Hematopoietic multipotent progenitor cell treated with erythropoietin and hydrocortisone succinate and interleukin-3 and kit ligand, for 17 days (in vitro differentiated cells): ENCODE data around the gene MAP3K2.
"Not testable (repeated sequence)": the region's sequence is repeated elsewhere in the genome, so short reads cannot be mapped to it uniquely, and the experiment has no call there.

Source experiments
- DNase-seq: peaks from one replicate; pipeline ENCODE4 v3.0.0-alpha.2; 2015; ENCODE audit warnings: low spot score

Gene MAP3K2

DNA sequence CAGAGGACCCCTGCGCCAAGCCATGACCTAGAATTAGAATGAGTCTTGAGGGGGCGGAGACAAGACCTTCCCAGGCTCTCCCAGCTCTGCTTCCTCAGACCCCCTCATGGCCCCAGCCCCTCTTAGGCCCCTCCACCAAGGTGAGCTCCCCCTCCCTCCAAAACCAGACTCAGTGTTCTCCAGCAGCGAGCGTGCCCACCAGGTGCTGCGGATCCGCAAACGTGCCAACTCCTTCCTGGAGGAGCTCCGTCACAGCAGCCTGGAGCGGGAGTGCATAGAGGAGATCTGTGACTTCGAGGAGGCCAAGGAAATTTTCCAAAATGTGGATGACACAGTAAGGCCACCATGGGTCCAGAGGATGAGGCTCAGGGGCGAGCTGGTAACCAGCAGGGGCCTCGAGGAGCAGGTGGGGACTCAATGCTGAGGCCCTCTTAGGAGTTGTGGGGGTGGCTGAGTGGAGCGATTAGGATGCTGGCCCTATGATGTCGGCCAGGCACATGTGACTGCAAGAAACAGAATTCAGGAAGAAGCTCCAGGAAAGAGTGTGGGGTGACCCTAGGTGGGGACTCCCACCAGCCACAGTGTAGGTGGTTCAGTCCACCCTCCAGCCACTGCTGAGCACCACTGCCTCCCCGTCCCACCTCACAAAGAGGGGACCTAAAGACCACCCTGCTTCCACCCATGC is 33.5 kb upstream of the MAP3K2 start:
- no peak for DNase-seq

DNA sequence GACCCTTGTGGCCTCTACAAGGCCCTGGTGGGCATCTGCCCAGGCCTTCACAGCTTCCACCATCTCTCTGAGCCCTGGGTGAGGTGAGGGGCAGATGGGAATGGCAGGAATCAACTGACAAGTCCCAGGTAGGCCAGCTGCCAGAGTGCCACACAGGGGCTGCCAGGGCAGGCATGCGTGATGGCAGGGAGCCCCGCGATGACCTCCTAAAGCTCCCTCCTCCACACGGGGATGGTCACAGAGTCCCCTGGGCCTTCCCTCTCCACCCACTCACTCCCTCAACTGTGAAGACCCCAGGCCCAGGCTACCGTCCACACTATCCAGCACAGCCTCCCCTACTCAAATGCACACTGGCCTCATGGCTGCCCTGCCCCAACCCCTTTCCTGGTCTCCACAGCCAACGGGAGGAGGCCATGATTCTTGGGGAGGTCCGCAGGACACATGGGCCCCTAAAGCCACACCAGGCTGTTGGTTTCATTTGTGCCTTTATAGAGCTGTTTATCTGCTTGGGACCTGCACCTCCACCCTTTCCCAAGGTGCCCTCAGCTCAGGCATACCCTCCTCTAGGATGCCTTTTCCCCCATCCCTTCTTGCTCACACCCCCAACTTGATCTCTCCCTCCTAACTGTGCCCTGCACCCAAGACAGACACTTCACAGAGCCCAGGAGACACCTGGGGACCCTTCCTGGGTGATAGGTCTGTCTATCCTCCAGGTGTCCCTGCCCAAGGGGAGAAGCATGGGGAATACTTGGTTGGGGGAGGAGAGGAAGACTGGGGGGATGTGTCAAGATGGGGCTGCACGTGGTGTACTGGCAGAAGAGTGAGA is 32.5 kb upstream of the MAP3K2 start:
- no peak for DNase-seq

DNA sequence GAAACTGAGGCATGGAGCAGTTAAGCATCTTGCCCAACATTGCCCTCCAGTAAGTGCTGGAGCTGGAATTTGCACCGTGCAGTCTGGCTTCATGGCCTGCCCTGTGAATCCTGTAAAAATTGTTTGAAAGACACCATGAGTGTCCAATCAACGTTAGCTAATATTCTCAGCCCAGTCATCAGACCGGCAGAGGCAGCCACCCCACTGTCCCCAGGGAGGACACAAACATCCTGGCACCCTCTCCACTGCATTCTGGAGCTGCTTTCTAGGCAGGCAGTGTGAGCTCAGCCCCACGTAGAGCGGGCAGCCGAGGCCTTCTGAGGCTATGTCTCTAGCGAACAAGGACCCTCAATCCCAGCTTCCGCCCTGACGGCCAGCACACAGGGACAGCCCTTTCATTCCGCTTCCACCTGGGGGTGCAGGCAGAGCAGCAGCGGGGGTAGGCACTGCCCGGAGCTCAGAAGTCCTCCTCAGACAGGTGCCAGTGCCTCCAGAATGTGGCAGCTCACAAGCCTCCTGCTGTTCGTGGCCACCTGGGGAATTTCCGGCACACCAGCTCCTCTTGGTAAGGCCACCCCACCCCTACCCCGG is 31.8 kb upstream of the MAP3K2 start:
- DNase-seq: no peak

GRCh38 chr2:127419112-127419430 is 31.3 kb upstream of the MAP3K2 start:
- DNase-seq: no peak

DNA sequence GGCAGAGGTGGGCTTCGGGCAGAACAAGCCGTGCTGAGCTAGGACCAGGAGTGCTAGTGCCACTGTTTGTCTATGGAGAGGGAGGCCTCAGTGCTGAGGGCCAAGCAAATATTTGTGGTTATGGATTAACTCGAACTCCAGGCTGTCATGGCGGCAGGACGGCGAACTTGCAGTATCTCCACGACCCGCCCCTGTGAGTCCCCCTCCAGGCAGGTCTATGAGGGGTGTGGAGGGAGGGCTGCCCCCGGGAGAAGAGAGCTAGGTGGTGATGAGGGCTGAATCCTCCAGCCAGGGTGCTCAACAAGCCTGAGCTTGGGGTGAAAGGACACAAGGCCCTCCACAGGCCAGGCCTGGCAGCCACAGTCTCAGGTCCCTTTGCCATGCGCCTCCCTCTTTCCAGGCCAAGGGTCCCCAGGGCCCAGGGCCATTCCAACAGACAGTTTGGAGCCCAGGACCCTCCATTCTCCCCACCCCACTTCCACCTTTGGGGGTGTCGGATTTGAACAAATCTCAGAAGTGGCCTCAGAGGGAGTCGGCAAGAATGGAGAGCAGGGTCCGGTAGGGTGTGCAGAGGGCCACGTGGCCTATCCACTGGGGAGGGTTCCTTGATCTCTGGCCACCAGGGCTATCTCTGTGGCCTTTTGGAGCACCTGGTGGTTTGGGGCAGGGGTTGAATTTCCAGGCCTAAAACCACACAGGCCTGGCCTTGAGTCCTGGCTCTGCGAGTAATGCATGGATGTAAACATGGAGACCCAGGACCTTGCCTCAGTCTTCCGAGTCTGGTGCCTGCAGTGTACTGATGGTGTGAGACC is 30.7 kb upstream of the MAP3K2 start, which contains the start of gene PROC:
Gene PROC, plus strand, starts transcription at position 128 of the 812 bp plus-strand sequence. CDS start 1,516 bp downstream, outside the sequence.
- no peak for DNase-seq

GRCh38 chr2:127417406-127417805 is 29.6 kb upstream of the MAP3K2 start:
- DNase-seq: no peak

DNA sequence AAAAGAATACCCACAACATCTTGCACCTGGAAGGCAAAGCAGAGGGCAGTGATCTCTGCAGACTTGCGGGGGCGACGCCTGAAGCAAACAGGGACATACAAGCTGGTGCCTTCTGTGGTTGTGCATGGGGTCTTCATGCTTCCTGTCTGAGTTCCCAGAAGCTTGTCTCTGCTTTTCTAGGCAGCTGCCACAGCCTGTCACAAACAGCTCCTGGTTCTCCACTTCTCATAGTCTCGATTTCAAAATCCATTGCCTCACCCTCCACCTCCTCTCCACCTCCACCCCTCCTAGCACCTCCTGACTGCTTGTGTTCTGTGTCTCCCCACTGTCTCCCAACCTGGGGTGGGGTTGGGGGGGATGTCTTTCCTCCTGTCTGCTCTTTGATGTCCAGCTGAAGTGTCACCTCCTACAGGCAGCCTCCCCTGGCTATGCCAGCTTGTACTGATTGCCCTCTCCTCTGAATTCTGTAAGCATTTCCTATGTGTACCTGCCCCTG is 28.8 kb upstream of the MAP3K2 start:
- DNase-seq: no peak

DNA sequence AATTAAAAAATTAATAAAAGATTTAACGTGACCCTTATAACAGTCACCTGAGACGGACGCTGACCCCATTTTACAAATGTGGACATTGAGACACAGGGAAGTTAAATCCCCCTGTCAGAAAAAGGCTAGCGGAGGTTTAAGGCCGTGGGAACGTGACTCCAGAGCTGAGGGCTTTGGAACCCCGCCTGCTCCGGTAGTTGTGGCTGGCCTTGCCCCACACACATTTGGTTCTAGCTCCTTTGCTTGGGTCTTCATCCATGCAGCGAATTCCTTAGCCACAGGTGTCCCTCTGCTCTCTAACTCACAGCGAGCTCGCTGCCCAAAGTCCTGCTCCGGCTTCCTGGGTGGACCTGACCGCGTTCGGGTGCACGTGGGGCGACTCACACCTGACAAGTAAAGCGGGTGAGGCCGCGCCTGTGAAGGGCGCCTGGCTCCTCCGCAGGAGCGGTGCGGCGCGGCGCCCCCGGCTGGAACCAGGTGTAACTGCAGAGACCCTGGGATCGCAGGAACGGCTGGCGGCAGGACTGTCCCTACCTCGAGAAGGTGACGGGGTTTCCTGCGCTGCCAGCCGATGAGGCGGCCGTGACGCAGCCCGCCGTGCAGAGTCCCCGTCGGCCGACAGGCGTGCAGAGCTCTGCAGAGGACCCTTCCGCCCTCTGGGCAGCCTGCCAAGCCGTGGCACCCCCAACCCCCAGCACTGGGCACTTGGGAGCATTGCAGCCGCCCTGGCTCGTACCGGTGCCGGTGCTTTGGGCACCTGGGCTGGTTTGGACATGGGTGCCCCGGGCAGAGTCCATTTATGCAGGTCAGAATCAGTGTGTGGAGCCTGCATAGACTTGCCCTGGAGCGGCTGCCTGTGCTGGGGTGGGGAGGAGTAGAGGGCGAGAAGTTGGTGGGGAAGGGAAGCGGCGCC is 28.1 kb upstream of the MAP3K2 start:
- peak; percentile 68 for DNase-seq

DNA sequence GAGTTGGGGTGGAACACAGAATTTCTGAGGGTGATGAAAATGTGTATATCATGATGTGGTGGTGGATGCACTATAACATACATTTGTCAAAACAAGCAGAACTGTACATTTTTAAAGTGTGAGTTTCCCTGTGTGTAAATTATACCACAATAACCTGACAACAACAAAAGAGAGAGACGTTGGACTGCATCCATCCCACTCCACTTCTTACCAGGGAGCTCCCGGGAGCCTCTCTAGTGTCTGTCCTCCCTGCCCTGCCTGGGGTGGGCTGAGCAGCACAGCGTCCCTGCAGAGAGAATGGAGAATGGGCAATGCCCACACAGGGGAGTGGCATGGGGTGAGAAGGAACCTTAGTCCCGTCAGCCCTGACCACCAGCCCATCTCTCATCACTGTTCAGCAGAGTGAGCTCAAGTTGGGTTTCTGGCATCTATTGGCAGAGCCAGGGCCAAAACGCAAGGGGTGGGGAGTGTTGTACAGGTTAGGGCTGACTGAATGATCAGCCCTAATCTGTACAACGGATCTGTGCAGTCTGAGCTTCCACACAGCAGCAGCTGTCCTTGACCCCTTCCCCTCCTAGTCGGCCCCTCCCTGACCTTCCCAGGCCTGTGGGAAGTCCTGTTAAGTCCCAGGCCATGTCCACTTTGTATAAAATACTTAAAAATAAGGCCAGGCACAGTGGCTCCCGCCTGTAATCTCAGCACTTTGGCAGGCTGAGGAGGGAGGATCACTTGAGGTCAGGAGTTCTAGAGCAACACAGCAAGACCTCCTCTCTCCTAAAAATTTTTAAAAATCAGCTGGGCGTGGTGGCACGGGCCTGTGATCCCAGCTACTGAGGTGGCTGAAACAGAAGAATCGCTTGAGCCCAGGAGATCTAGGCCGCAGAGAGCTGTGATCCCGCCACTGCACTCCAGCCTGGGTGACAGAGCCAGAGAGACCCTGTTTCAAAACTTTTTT is 27.1 kb upstream of the MAP3K2 start:
- no peak for DNase-seq

- DNase-seq: peak; percentile 68
Measured at GRCh38 chr2:127413782-127414637, 26.2 kb upstream of the MAP3K2 start.

DNA sequence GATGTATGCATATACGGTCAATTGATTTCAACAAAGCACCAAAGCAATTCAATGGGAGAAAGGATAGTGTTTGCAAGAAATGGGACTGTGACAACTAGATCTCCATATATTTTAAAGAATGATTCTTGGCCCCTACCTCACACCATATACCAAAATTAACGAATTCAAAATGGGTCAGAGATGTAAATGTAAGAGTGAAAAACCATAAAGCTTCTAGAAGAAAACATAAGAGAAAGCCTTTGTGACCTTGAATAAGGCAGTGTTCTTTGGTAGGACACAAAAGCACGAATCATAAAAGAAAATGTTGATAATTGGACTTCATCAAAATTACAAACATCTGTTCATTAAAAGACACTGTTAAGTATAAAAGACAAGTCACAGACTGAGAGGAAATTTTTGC is 25.4 kb upstream of the MAP3K2 start:
- DNase-seq: no peak

DNA sequence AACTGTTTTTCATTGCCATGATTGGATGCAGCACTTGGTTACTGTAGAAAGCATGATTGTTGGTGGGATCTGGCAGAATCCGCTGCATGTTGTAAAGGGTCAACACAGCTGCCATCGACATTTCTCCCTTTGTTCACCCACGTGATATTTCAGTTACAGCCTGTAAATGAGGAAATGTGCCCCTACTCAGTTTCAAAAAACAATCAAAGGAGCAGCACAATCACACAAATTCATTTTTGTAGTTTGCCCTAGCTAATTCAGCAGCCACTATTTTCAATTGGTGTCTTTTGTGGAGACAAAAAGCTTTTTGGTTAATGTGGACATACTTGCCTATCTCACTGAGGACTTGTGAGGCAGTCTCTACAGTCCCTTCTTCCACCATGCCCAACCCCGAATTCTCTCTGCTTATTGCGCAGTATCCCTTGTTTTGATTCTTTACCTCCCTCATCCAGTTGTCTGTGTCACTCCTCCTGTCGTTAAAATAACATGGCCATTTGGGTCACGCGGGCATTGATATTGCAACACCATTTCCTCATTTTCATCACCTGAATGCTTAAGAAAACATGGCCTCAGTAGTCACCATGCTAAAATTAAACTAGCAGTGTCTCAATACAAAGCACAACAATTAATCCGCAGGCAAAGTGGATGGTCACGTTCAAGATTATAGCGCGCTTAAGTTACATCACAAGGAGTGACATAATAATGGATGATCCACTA is 24.0 kb upstream of the MAP3K2 start:
- no peak for DNase-seq

DNA sequence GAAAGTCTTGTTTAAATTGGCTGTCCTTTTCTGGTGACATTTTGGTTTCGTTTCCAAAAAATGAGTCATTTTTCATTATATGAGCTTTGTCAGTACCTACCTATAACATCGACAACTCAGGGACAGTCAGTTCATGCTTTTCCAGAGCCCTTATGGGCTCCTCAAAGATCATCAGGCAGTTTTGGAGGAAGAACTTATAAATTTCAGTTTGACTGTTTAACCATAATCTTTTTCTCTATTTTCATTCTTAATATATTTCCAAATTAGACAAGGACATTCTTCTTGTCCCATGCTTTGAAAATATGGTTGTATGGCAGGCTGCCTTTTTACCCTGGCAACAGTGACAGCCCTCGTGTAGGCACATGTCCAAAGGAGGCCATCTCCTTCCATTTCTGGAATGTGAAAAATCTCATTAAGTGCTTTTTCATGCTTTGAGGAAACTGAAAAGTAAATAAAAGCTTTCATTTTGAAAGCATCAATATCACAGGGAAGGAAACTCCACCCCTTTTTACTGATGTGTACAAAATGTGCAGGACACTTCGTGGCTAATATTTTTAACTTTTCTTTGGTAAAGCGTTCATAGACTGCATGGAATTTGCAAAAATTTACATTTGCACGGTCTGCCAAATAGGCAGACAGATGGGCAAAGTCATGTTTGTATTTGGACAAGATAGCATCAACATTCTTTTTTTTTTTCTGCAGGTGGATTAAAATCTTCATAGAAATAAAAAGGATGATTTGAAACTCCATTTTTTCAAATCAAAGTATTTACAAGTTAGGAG is 23.3 kb upstream of the MAP3K2 start:
- no peak for DNase-seq

DNA sequence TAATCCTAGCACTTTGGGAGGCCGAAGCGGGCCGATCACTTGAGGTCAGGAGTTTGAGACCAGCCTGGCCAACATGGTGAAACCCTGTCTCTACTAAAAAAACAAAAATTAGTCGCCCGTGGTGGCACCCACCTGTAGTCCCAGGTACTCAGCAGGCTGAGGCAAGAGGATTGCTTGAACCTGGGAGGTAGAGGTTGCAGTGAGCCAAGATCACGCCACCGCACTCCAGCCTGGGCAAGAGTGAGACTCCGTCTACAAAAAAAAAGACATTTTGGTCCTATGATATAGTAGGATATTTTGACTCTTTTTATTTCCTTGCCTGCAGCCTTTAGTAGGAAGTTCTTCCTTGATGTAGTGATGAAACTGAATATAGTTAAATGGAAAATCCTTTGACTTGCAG is 21.9 kb upstream of the MAP3K2 start:
- DNase-seq: not testable (repeated sequence)

GRCh38 chr2:127408807-127409099 is 21.0 kb upstream of the MAP3K2 start:
- peak; percentile 34 for DNase-seq

DNA sequence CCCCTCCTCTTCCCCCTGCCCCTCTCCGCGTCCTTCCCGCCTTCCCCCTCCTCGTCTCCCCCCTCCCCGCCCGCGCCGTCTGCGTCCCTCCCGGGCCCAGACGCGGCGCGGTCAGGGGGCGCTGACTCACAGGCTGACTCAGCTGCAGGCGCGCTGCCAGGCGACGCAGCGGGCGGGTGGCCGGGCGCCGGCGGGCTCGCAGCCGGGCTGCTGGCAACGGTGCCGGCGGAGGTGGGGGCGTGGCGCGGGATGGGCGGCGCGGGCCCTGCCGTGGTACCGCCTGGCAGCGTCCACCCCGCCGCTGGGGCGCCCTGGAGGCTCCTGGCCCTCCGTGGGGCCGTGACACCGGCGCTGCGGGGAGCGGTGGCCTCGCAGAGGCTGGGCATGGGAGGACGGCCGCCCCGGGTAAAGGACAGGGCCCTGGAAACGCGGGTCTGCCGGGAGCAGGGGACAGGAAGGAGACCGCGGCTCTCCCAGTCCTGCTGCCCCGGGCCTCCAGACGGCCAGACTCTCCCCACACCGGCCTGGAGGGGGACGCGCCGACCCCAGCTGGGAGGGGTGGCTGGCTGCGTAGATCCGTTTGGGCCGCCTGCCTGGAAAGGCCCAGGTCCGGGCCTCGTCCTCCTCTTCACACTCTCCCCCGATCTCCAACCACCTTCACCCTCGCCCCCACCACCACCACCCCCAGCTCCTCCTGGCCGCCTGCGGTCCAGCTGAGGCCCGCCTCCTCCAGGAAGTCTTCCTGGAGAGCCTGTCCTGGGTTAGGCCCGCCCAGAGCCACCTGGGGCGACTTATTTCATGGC is 20.4 kb upstream of the MAP3K2 start:
- peak; percentile 93 for DNase-seq

DNA sequence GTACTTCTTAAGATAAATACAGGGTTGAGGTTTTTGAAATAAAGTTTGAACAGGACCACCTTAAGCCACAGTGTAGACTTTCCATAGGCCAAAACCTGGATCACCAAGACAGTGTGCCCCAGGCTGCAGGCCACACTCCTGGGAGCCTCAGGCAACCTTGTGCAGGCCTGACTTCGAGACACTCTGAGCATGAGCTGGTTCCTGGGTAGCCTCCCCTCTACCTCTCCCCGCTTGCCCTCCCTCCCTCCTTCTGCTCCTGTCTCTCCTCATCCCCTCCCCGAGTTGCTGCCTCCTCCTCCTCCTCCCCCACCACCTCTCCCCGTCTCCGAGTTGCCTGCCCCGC is 19.9 kb upstream of the MAP3K2 start:
- DNase-seq: no peak
